ENCODE results near the gene DEFB110.

DNA sequence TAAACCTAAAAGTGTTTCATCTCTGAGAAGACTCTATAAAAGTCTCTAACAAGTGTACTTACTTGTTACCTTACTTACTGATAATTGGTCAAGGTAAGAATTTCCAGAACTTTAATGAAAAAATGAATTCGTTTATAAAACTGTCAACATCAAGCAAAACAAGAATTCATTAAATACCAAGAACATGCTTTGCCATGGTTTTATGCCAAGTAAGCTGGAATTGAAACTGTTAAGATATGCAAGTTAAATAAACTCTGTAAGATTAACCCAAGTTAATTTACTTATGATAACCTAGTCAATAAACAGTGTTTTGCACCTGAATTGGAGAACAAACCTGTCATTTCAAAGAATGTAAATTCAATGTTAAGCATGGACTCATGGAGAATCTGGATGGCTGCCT, 35.2 kb downstream of the DEFB110 start:
- no peak for TF ChIP-seq GATA3 (IDR thresholded peaks at IDR 0.05; ENCODE audit: low read depth, low read length)
- no peak for TF ChIP-seq GATA2 (IDR thresholded peaks at IDR 0.05; ENCODE audit: low read depth, low read length)
